Measurements from ENCODE around the gene EYA2. TPM values are rescaled to one million over a fixed set of nuclear protein-coding genes. Genes with fewer than 3 reads are reported as not detected.

The EYA2 gene
- total RNA-seq, 4 donors from 2014 or later: 0.47 to 4.1 (median 2.2) TPM

- ATAC-seq: no peak
- Histone ChIP-seq H3K4me3 (no peak overlapping the region), H3K4me1 (no peaks in the 10 kb centered on the region), H3K36me3 (no peaks in the 10 kb centered on the region), H3K9me3 (peaks cover 3 to 36% (median 8%) of the 10 kb centered on the region in 3 donors), H3K27me3 (no peaks in the 10 kb centered on the region), H3K27ac (no peak overlapping the region)
- WGBS, 2 donors (ENCODE audit: low coverage in 1 of 2): 82 to 94% methylated on average over 2 to 6 of the region's 10 CpGs
- TF ChIP-seq POLR2A (IDR thresholded peaks at IDR 0.05) (no peak), CTCF (IDR thresholded peaks at IDR 0.05) (no peak), EP300 (IDR thresholded peaks at IDR 0.05) (no peak), POLR2AphosphoS5 (IDR thresholded peaks at IDR 0.05) (no peak)
Measured at GRCh38 chr20:47071646-47072185, 177.1 kb downstream of the EYA2 start.

- Histone ChIP-seq H3K36me3 (no peaks in the 10 kb centered on the region), H3K4me1 (no peaks in the 10 kb centered on the region), H3K27ac (no peak overlapping the region), H3K9me3 (peaks cover 0 to 23% (median 0%) of the 10 kb centered on the region in 3 donors), H3K4me3 (no peak overlapping the region), H3K27me3 (no peaks in the 10 kb centered on the region)
- TF ChIP-seq CTCF (IDR thresholded peaks at IDR 0.05): no peak
- ATAC-seq: no peak
- WGBS, 2 donors (ENCODE audit: low coverage in 1 of 2): 88 to 100% methylated on average over 2 to 10 of the region's 16 CpGs
Measured at GRCh38 chr20:47073766-47074475, 179.3 kb downstream of the EYA2 start.

GRCh38 chr20:47075263-47075662 lies 180.6 kb downstream of the EYA2 start:
- no peaks in the 10 kb centered on the region for H3K27me3 ChIP-seq
- no peaks in the 10 kb centered on the region for H3K36me3 ChIP-seq
- no peak for ATAC-seq
- 69 to 90% methylated on average over 2 of the region's 3 CpGs for WGBS, 2 donors (ENCODE audit: low coverage in 1 of 2)
- H3K9me3 ChIP-seq: peaks cover 0 to 18% (median 0%) of the 10 kb centered on the region in 3 donors
- TF ChIP-seq POLR2AphosphoS5 (IDR thresholded peaks at IDR 0.05): no peak
- TF ChIP-seq CTCF (IDR thresholded peaks at IDR 0.05): no peak
- no peak for TF ChIP-seq EP300 (IDR thresholded peaks at IDR 0.05)
- TF ChIP-seq POLR2A (IDR thresholded peaks at IDR 0.05): no peak
- H3K4me3 ChIP-seq: no peak overlapping the region
- H3K4me1 ChIP-seq: no peaks in the 10 kb centered on the region
- H3K27ac ChIP-seq: no peak overlapping the region

GRCh38 chr20:47079047-47079446 lies 184.4 kb downstream of the EYA2 start:
- no peak overlapping the region for H3K4me3 ChIP-seq
- peaks cover 0 to 18% (median 0%) of the 10 kb centered on the region in 3 donors for H3K9me3 ChIP-seq
- H3K27ac ChIP-seq: no peak overlapping the region
- peaks cover 5% of the 10 kb centered on the region for H3K27me3 ChIP-seq
- TF ChIP-seq POLR2AphosphoS5 (IDR thresholded peaks at IDR 0.05): no peak
- no peak for TF ChIP-seq EP300 (IDR thresholded peaks at IDR 0.05)
- no peak for TF ChIP-seq CTCF (IDR thresholded peaks at IDR 0.05)
- TF ChIP-seq POLR2A (IDR thresholded peaks at IDR 0.05): no peak
- no peaks in the 10 kb centered on the region for H3K4me1 ChIP-seq
- H3K36me3 ChIP-seq: no peaks in the 10 kb centered on the region
- no peak for ATAC-seq

- Histone ChIP-seq H3K4me3 (no peak overlapping the region), H3K27ac (no peak overlapping the region), H3K9me3 (peaks cover 0 to 18% (median 0%) of the 10 kb centered on the region in 3 donors), H3K36me3 (no peaks in the 10 kb centered on the region), H3K27me3 (peaks cover 5% of the 10 kb centered on the region), H3K4me1 (no peaks in the 10 kb centered on the region)
- TF ChIP-seq CTCF (IDR thresholded peaks at IDR 0.05) (no peak), POLR2A (IDR thresholded peaks at IDR 0.05) (no peak), EP300 (IDR thresholded peaks at IDR 0.05) (no peak), POLR2AphosphoS5 (IDR thresholded peaks at IDR 0.05) (no peak)
- WGBS, 2 donors (ENCODE audit: low coverage in 1 of 2): 52 to 71% methylated on average over 1 of the region's 1 CpG
- no peak for ATAC-seq
Measured at GRCh38 chr20:47080365-47080764, 185.7 kb downstream of the EYA2 start.

All from gastroesophageal sphincter (tissue), 4 donors.